H9 (cell line): ENCODE data around the gene ANKRD13D. TPM values are rescaled to one million over a fixed set of nuclear protein-coding genes. Genes with fewer than 3 reads are reported as not detected.

Source experiments
- DNase-seq: peaks from one replicate; pipeline ENCODE4 v3.0.0-alpha.2; 2017
- H2AFZ ChIP-seq: one replicate; pipeline ENCODE4 v1.6.1; 2013; ENCODE audit warnings: mild to moderate bottlenecking, low read length, control low read depth, moderate library complexity
- H2AK5ac ChIP-seq: 2 replicates; pipeline ENCODE4 v1.6.1; 2013; ENCODE audit warnings: low read length, control low read depth, mixed read lengths; ENCODE audit not compliant: insufficient read length
- H2BK120ac ChIP-seq: one replicate; pipeline ENCODE4 v1.6.1; 2013; ENCODE audit warnings: low read depth, mild to moderate bottlenecking, low read length, control low read depth, inconsistent platforms; ENCODE audit not compliant: poor library complexity, severe bottlenecking
- H2BK12ac ChIP-seq: 2 replicates; pipeline ENCODE4 v1.6.1; 2013; ENCODE audit warnings: low read length, control low read depth, mixed read lengths, low read depth; ENCODE audit not compliant: insufficient read length
- H2BK15ac ChIP-seq: 2 replicates; pipeline ENCODE4 v1.6.1; 2013; ENCODE audit warnings: low read depth, low read length, control low read depth
- H2BK20ac ChIP-seq: one replicate; pipeline ENCODE4 v1.6.1; 2013; ENCODE audit warnings: low read depth, mild to moderate bottlenecking, low read length, control low read depth, inconsistent platforms; ENCODE audit not compliant: poor library complexity, severe bottlenecking
- H2BK5ac ChIP-seq: 2 replicates; pipeline ENCODE4 v1.6.1; 2013; ENCODE audit warnings: low read length, control low read depth, mixed read lengths; ENCODE audit not compliant: insufficient read length
- H3K14ac ChIP-seq: 2 replicates; pipeline ENCODE4 v1.6.1; 2013; ENCODE audit warnings: low read length, control low read depth; ENCODE audit not compliant: insufficient read depth
- H3K18ac ChIP-seq: 2 replicates; pipeline ENCODE4 v1.6.1; 2013; ENCODE audit warnings: low read depth, mild to moderate bottlenecking, mixed read lengths, low read length, control low read depth; ENCODE audit not compliant: insufficient read length
- H3K23ac ChIP-seq: 2 replicates; pipeline ENCODE4 v1.6.1; 2013; ENCODE audit warnings: low read length, control low read depth, mixed read lengths, low read depth; ENCODE audit not compliant: insufficient read length
- H3K23me2 ChIP-seq: 2 replicates; pipeline ENCODE4 v1.6.1; 2013; ENCODE audit warnings: low read depth, mild to moderate bottlenecking, mixed read lengths, low read length, control low read depth; ENCODE audit not compliant: insufficient read length, poor library complexity, severe bottlenecking
- H3K27ac ChIP-seq: 2 replicates; pipeline ENCODE4 v1.5.1; 2013; ENCODE audit warnings: low read length, control low read depth, mixed read lengths, low read depth; ENCODE audit not compliant: insufficient read length
- H3K27me3 ChIP-seq: 2 replicates; pipeline ENCODE4 v1.6.1; 2013; ENCODE audit warnings: low read length, control low read depth, inconsistent platforms; ENCODE audit not compliant: insufficient read depth
- H3K4ac ChIP-seq: 2 replicates; pipeline ENCODE4 v1.6.1; 2013; ENCODE audit warnings: low read depth, mild to moderate bottlenecking, control low read depth, inconsistent platforms, low read length, moderate library complexity
- H3K4me1 ChIP-seq: 2 replicates; pipeline ENCODE4 v1.6.1; 2013; ENCODE audit warnings: low read length, control low read depth, inconsistent platforms; ENCODE audit not compliant: insufficient read depth
- H3K4me2 ChIP-seq: 2 replicates; pipeline ENCODE4 v1.6.1; 2013; ENCODE audit warnings: low read length, control low read depth, mixed read lengths; ENCODE audit not compliant: insufficient read length, insufficient read depth
- H3K56ac ChIP-seq: 2 replicates; pipeline ENCODE4 v1.6.1; 2013; ENCODE audit warnings: low read depth, mild to moderate bottlenecking, mixed read lengths, low read length, control low read depth; ENCODE audit not compliant: insufficient read length
- H3K79me1 ChIP-seq: 2 replicates; pipeline ENCODE4 v1.6.1; 2013; ENCODE audit warnings: low read depth, mild to moderate bottlenecking, moderate library complexity, low read length, control low read depth, inconsistent platforms; ENCODE audit not compliant: insufficient read depth, poor library complexity, severe bottlenecking
- H3K79me2 ChIP-seq: 2 replicates; pipeline ENCODE4 v1.6.1; 2013; ENCODE audit warnings: low read length, control low read depth, inconsistent platforms; ENCODE audit not compliant: insufficient read depth
- H3K9ac ChIP-seq: 2 replicates; pipeline ENCODE4 v1.6.1; 2013; ENCODE audit warnings: low read length, control low read depth, mixed read lengths; ENCODE audit not compliant: insufficient read length; ENCODE audit errors: extremely low read depth
- H3K9me3 ChIP-seq: one replicate; pipeline ENCODE4 v1.6.1; 2013; ENCODE audit warnings: low read depth, low read length, inconsistent platforms; ENCODE audit not compliant: control insufficient read depth
- H3T11ph ChIP-seq: one replicate; pipeline ENCODE4 v1.6.1; 2013; ENCODE audit warnings: mild to moderate bottlenecking, low read length, control low read depth, inconsistent platforms
- H4K20me1 ChIP-seq: one replicate; pipeline ENCODE4 v1.6.1; 2013; ENCODE audit not compliant: control insufficient read depth, insufficient read length, insufficient read depth
- H4K5ac ChIP-seq: 2 replicates; pipeline ENCODE4 v1.6.1; 2013; ENCODE audit warnings: low read depth, mild to moderate bottlenecking, mixed read lengths, low read length, control low read depth; ENCODE audit not compliant: insufficient read length
- H4K8ac ChIP-seq: replicated peaks from 2 replicates; pipeline ENCODE4 v1.6.1; 2013; ENCODE audit warnings: low read length, control low read depth, mixed read lengths, low read depth; ENCODE audit not compliant: insufficient read length
- H4K91ac ChIP-seq: 2 replicates; pipeline ENCODE4 v1.6.1; 2013; ENCODE audit warnings: low read depth, mild to moderate bottlenecking, moderate library complexity, mixed read lengths, low read length, control low read depth; ENCODE audit not compliant: insufficient read length
- H3K27ac Mint-ChIP-seq, 3 experiments: 2 replicates in 2 of 3; 3 replicates in 1 of 3; pipeline ENCODE4 v1.8.0; 2020 to 2021; ENCODE audit warnings: mixed read lengths in 3 of 3, mild to moderate bottlenecking in 1 of 3, moderate library complexity in 1 of 3
- H3K27me3 Mint-ChIP-seq: 2 replicates; pipeline ENCODE4 v1.8.0; 2021; ENCODE audit warnings: low read depth, mild to moderate bottlenecking, moderate library complexity, mixed read lengths
- H3K36me3 Mint-ChIP-seq, 3 experiments: 2 replicates in 2 of 3; 3 replicates in 1 of 3; pipeline ENCODE4 v1.8.0; 2020 to 2021; ENCODE audit warnings: low read depth in 3 of 3, mixed read lengths in 3 of 3; ENCODE audit not compliant: insufficient read depth in 1 of 3
- H3K4me1 Mint-ChIP-seq, 2 experiments: 2 replicates each; pipeline ENCODE4 v1.8.0; 2020; ENCODE audit warnings: mixed read lengths in 2 of 2
- H3K4me3 Mint-ChIP-seq, 2 experiments: 2 replicates in 1 of 2; 3 replicates in 1 of 2; pipeline ENCODE4 v1.8.0; 2020 to 2021; ENCODE audit warnings: mild to moderate bottlenecking in 2 of 2, mixed read lengths in 2 of 2, moderate library complexity in 1 of 2
- H3K9me3 Mint-ChIP-seq, 2 experiments: 2 replicates in 1 of 2; 3 replicates in 1 of 2; pipeline ENCODE4 v1.8.0; 2020; ENCODE audit warnings: mild to moderate bottlenecking in 2 of 2, mixed read lengths in 2 of 2, moderate library complexity in 1 of 2
- CTCF ChIP-seq: fragments of 200-600 bp; sonication (generic); conservative IDR thresholded peaks from 3 replicates; pipeline ENCODE4 v1.8.0; 2021; ENCODE audit warnings: antibody characterized with exemption, mild to moderate bottlenecking
- WGBS: extraction: QIAGEN DNeasy Blood & Tissue Kit; methylation state at CpG from one replicate; pipeline ENCODE4 v1.1.7; 2013; ENCODE audit warnings: missing lambda C conversion rate, low lambda C conversion rate, mixed read lengths; ENCODE audit not compliant: insufficient read length; ENCODE audit errors: extremely low coverage; 5-methylcytosine and 5-hydroxymethylcytosine counted together
- total RNA-seq: library from RNA; stranded (reverse); gene quantifications from 2 replicates; pipeline ENCODE4 v1.2.1, GENCODE V29; 2021

ANKRD13D gene
- total RNA-seq, 1 experiment from 2014 or later = 42.1 TPM

- H4K5ac ChIP-seq = no peak overlapping the region
- no peaks in the 10 kb centered on the region for H3K79me1 ChIP-seq
- TF ChIP-seq CTCF = no peak
- H4K91ac ChIP-seq = no peak overlapping the region
- no peaks in the 10 kb centered on the region for H3K9me3 ChIP-seq
- H3K4me1 Mint-ChIP-seq = peaks cover 9 to 11% of the 10 kb centered on the region in 2 experiments
- peaks cover 2% of the 10 kb centered on the region; the same call in 1 of the 2 replicates for H3K27me3 Mint-ChIP-seq
- H2BK120ac ChIP-seq = no peak overlapping the region
- no peaks in the 10 kb centered on the region for H3K23me2 ChIP-seq
- no peak overlapping the region for H3K56ac ChIP-seq
- no peak overlapping the region for H3K9ac ChIP-seq
- DNase-seq = no peak
- H2AFZ ChIP-seq = no peak overlapping the region
- no peak overlapping the region for H3K4ac ChIP-seq
- H3K36me3 Mint-ChIP-seq = peaks cover 19 to 60% (median 55%) of the 10 kb centered on the region in 3 experiments; a peak in 6 of 7 replicates
- peaks cover 4% of the 10 kb centered on the region; the same call in 1 of the 2 replicates for H3K4me1 ChIP-seq
- H3K18ac ChIP-seq = no peak overlapping the region
- H2BK20ac ChIP-seq = no peak overlapping the region
- no peak overlapping the region for H3K23ac ChIP-seq
- H3K27ac Mint-ChIP-seq = no peak overlapping the region
- H3K4me2 ChIP-seq = no peak overlapping the region
- H2AK5ac ChIP-seq = no peak overlapping the region
- H3K79me2 ChIP-seq = no peaks in the 10 kb centered on the region
- H3K14ac ChIP-seq = no peak overlapping the region
- no peaks in the 10 kb centered on the region for H4K20me1 ChIP-seq
- no peak overlapping the region for H2BK15ac ChIP-seq
- H3K4me3 Mint-ChIP-seq = no peak overlapping the region
- H4K8ac ChIP-seq = no peak overlapping the region
- no peak overlapping the region for H2BK5ac ChIP-seq
- H3K9me3 Mint-ChIP-seq = no peaks in the 10 kb centered on the region; a peak in 1 of 5 replicates
- H3K27ac ChIP-seq = no peak overlapping the region
- H2BK12ac ChIP-seq = no peak overlapping the region
- WGBS = no CpG with 5 or more reads among the region's 11 CpGs
- no peak overlapping the region for H3T11ph ChIP-seq
- H3K27me3 ChIP-seq = no peaks in the 10 kb centered on the region
Measured at GRCh38 chr11:67282876-67283371, 6.2 kb upstream of the ANKRD13D start.
